Measurements from ENCODE around the gene PGLYRP2.
"Not testable (repeated sequence)": the region's sequence is repeated elsewhere in the genome, so short reads cannot be mapped to it uniquely, and the experiment has no call there.

Gene PGLYRP2

DNA sequence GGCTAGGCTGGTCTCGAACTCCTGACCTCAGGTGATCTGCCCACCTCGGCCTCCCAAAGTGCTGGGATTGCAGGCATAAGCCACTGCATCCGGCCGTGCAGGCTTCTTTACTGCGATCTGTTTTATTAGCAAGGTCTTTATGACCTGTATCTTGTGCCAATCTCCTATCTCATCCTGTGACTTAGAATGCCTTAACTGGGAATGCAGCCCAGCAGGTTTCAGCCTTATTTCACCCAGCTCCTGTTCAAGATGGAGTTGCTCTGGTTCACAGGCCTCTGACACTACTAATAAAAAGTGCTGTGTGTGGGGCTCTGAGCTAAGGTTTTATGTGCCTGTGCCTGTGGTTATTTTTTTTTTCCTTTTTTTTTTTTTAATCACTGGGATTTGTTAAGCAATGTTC lies 6.5 kb upstream of the PGLYRP2 start:
- not testable (repeated sequence) for DNase-seq

DNA sequence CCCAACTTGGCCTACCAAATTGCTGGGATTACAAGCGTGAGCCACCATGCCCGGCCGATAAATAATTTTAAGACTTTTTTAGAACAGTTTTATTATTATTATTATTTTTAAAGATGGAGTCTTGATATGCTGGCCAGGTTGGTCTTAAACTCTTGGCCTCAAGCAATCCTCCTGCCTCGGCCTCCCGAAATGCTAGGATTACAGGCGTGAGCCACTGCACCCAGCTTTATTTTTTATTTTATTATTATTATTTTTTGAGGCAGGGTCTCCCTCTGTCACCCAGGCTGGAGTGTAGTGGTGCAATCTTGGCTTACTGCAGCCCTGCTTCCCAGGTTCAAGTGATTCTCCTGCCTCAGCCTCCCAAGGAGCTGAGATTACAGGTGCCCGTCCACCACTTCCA lies 1.7 kb upstream of the PGLYRP2 start:
- not testable (repeated sequence) for DNase-seq

DNA sequence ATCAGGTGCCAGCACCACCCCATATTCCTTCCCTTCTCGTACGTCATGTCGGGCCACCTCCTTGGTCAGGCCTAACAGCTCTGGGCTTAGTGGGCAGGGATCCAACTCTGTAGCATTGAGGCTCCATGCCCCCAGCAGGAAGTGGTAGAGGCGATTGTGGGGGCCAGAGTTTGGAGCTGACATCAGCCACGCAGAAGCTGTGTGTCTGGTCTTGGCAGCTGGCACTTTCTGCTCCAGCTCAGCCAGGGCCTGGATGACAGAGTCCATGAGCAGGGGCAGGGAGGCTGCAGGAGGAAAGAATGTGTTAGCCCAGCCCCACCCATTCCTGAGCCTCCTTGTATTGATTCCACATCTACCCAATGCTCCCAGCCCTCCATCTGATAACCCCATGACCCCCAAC lies 3.0 kb downstream of the PGLYRP2 start:
- no peak for DNase-seq

DNA sequence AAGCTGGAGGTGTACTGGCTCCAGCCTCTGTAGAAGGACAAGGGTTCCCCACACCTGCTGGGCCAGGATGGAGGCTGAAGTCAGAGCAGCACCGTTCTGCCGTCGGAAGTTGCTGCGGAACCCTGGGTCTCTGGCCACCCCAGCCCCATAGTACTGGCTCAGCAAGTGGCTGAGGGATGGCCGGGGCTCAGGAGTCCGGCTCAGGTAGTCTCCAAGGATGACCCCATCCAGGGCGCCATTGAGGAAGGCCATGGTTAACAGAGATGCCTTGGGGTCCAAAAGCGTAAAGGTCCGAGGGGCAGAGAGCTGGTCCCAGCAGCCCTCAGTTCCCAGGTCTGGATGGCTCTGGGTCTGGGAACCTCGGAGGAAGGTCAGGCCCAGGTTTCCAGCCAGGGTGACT lies 3.7 kb downstream of the PGLYRP2 start:
- DNase-seq: no peak

DNA sequence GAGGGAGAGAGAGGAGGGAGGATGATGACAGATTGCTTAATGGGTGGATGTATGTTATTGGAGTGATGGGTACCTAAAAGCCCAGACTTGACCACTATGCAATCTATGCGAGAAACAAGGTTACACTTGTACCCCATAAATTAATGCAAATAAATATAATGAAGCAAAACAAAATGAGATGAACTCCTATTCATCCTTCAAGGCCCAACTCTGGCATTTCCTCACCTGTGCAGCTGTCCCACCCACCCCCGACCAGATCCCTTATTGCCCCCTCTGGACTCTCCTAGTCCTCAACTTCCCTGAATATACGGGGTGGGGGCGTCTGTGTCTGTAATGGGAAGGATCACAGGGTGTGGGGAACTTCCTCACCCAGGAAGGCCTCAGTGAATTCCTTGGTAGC lies 4.1 kb downstream of the PGLYRP2 start:
- no peak for DNase-seq

DNA sequence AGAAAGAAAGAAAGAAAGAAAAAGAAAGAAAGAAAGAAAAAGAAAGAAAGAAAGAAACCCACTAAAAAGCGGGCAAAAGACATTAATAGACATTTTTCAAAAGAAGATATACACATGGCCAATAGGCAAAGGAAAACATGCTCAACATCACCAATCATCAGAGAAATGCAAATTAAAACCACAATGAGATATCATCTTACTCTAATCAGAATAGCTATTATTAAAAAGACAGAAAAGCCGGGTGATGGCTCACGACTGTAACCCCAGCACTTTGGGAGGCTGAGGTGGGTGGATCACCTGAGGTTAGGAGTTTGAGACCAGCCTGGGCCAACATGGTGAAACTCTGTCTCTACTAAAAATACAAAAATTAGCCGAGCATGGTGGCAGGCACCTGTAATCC lies 5.5 kb downstream of the PGLYRP2 start:
- DNase-seq: not testable (repeated sequence)

DNA sequence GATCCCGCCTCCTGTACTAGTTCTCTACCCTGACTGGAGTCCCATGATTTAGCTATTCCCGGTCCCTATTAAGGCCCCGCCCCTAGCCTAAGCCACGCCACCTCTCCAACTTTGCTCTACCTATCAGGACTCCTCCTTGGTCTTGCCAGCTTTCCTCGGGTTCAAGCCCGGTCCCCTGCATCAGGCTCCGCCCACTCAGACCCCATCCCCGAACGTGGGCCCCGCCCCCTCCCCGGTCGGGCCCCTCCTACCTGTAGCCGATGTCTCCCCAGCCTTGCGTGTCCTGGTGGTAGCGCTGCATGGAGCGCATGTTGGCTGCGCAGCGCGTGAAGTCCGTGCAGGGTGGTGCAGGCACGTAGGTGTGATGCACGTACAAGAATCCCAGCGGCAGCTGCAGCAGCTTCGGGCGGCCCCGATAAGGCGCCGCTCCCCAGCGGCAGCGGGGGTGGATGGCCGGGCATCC lies 7.6 kb downstream of the PGLYRP2 start:
- DNase-seq: no peak

DNA sequence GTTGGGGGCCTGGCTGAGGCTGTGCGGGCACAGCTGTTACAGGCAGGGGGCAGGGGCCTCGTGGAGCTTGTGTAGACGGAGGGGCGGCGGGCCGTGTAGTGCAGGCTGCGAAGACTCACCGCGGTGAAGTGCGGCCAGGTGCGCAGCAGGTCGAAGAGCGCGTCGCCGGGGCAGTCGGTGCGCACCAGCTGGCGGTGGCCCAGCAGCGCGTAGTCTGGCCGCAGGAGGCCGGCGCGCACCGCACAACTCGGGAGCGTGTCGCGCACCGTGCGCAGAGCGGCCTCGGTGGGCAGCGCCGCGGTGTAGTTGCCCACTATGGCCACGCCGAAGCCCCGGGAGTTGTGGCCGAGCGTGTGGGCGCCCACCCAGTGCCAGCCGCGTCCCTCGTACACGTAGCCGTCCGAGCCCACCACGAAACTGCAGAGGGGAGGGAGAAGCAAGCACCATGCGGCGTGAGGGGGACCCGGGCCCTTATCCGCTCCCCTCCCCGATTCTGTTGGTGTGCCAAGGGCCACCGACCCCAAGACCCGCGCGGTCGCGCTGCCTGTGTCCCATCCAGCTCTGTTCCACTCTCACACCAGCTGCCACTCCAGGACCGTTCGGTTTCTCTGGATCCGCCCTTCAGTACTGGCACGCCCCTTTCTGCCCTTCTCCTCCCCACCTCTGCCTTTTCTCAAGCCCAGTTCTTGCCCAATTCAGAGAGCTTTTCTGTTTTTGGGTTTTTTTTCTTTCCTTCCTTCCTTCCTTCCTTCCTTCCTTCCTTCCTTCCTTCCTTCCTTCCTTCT lies 9.6 kb downstream of the PGLYRP2 start:
- DNase-seq: no peak

DNA sequence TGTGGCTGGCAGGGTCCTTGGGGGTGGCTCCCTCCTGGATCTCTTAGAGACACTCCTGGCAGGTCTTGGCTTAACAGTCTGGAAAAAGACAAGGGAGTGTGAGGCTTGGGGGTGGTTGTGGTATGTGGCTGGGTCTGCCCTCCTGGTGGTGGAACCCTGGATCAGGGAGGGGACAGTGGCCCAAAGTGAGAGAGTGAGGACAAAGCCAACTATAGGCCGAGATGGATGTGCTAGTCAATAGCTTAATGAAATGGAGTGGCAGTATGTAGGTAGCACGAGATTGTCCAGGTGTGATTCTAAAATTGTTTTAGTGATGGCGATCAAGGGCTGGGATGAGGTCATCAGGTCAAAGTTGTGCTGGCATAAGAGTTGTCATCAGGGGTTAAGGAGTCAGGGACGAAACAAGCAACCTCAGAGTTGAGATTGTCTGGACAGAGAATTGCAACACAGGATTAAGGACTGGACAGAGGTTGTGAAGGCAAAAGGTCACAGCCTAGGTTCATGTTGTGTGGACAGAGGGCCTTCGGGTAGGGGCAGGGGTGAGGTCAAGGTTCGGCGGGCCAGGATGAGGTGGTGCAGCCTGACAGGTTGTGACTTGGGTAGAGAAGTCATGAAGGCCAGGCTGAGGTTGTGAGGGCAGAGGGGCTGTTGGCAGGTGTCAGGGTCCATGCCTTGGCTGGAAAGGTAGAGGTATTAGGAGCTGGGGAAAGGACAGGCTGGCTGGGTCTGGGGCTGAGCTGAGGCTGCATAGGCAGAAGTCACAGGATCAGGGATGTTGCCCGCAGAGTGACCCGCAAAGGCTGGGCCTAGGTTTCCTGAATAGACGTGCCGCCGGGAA lies 10.4 kb downstream of the PGLYRP2 start:
- DNase-seq: no peak

DNA sequence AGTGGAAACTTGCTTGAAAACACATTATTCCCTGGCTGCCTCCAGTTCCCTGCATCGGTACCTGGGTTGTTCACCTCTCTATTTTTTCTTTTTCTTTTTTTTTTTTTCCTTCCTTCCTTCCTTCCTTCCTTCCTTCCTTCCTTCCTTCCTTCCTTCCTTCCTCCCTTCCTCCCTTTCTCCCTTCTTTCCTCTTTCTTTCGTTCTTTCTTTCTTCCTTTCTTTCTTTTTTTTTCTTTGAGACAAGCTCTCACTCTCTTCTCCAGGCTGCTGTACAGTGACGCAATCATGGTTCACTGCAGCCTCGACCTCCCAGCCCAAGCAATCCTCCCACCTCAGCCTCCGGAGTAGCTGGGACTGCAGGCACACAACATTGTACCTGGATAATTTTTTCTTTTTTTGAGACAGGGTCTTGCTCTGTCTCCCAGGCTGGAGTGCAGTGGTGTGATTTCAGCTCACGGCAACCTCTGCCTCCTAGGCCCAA lies 11.5 kb downstream of the PGLYRP2 start:
- DNase-seq: no peak

DNA sequence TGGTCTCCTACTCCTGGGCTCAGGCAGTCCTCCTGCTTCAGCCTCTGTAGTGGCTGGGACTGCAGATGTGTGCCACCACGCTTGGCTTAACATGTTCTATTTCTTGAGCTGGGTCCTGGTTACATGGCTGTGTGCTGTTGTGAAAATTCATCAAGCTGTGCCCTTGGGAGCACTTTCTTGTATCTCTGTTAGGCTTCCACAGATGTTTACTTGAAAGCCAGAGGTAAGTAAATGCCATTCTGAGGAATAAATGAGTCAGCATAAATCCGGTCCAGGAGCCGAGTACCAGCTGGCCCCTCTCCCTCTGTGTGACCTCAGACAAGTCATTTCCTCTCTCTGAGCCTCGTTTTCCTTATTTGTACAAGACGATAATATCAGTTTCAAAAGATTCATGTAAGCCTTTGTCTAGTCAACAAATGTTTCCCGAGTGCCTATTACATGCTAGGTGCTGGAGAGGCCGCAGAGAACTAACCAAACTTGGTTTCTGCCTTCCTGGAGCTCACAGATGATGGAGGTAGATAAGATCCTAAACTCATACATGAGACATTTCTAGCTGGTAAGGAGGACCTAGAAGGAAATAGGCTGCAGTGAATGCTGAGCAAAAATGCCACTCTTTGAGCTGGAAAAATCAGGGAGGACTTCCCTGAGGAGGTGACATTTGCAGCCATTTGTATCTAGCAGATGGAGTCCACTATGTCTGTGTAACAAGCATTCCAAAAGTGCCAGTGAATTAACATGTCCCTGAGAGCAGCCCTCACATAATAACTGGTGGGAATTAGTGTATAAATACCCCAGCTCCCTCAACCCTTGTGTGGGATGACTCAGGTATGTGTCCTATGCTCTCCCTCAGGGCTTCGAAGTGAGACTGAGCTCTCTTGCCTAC lies 12.2 kb downstream of the PGLYRP2 start:
- no peak for DNase-seq

DNA sequence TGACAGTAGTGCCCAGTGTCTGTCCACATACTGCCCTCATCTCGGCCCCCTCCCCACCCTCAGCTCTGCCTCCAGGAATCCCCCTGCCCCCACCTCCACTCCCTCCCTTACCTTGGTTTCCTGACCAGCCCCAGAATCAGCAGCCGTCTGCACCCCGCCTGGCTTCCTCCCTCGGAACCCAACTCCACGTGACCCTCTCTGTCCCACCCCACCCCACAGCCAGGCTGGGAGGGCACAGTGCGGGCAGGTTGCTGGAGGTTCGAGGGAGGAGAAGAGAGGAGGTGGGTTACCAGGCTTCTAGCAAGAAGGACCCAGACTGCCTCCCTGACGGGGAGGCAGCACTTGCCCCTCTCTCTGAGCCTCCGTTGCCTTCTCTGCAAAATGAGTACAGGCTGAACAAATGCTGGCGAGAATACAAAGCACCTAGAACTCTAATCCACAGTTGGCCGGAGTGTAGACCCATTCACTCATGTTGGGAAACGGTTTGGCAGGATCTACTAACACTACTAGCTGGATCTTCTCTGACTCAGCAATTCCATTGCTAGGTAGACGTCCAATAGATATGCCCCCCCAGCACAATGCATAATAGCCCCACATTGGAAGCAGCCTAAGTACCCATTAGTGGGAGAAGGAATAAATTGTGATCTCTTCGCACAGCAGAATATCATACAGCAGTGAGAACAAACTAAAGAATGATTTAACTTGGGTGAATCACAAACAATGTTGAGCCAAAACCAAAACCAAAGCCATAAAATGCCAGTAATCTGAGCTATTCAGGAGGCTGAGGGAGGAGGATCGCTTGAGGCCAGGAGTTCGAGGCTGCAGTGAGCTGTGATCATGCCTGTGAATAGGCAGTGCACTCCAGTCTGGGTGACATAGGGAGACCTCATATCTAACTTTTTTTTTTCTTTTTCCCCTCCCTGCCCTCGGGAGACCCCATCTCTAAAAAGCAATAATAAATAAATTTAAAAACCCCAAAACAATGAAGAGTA lies 14.6 kb downstream of the PGLYRP2 start, which contains the start of gene RASAL3:
Gene RASAL3 (minus strand): TSS at position 151 of the 992 bp plus-strand sequence. CDS start 186 bp downstream, outside the sequence.
- DNase-seq: no peak

DNA sequence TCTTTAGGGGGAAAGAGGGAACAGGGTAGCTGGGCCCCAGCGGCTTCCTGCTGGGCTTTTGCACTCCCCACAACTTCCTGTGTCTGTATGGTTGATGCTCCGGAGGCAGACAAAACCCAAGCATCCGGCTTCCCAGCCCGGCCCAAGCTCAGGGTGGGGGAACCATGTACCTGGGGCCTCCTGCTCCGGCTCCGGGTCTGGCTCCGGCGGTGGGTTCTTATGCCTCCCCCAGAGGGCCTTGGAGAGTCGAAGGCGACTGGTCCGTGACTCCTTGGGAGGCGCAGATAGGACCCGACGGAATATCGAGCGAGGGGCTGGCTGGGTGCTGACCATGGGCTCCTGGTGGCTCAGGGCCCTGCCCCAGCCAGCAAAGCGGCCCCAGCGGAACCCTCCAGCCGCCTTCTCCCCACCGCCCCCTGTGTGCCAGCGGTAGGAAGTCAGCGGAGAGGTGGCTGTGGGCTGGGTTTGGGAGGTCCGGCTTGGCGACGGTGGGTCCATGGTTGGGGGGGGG lies 15.4 kb downstream of the PGLYRP2 start:
- DNase-seq: no peak

DNA sequence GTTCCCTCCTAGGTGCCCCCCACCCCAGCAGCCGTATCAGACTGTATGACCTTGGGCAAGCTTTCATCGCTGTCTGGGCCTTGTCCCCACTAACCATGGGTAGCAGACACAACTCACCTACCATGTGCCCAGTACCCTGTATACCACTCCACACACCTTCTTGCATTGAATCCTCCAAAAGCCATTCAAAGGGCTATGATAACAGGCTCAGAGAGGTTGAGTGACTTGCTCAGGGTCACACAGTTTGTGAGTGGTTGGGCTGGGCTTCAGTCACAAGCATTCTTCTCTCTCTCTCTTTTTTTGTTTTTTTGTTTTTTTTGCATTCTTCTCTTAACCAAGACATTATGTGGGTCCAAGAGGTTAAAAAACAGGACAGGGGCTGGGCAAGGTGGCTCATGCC lies 17.6 kb downstream of the PGLYRP2 start:
- no peak for DNase-seq

DNA sequence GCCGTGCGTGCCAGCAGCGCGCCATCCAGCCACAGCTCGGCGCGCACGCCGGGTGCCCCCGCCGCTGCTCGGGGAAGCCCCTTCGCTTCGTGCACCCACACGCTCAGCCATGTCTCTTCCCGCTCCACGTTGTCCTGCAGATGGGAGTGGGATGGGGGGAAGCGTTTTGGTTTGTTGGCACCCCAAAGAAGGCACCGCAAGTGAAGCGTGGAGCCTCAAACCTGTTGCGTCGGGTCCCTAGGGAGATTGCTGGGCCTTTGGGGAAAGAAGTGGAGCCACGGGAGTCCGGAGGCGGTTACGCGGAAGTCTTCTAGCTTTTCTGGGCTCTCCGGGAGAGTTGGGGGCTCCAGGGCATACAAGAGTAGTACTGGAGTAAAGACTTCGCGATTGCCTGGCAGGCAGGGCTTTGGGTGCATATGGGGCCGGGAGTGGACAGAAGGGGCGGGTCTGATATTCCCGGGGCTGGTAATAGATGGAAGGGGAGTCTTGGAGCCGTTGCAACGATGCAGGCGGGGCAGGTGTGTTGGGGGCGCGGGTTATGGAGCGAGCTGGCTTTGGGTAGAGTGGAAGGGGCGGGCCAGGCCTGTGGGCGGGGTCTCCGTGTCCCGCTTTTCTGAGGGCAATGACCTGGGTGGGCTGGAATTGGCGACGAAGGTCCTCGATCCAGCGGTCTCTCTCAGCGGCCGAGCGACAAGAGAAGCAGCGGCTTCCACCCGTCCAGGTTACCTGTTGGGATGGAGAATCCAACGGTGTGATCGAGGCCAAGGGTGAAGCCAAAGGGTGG lies 21.4 kb downstream of the PGLYRP2 start:
- no peak for DNase-seq

DNA sequence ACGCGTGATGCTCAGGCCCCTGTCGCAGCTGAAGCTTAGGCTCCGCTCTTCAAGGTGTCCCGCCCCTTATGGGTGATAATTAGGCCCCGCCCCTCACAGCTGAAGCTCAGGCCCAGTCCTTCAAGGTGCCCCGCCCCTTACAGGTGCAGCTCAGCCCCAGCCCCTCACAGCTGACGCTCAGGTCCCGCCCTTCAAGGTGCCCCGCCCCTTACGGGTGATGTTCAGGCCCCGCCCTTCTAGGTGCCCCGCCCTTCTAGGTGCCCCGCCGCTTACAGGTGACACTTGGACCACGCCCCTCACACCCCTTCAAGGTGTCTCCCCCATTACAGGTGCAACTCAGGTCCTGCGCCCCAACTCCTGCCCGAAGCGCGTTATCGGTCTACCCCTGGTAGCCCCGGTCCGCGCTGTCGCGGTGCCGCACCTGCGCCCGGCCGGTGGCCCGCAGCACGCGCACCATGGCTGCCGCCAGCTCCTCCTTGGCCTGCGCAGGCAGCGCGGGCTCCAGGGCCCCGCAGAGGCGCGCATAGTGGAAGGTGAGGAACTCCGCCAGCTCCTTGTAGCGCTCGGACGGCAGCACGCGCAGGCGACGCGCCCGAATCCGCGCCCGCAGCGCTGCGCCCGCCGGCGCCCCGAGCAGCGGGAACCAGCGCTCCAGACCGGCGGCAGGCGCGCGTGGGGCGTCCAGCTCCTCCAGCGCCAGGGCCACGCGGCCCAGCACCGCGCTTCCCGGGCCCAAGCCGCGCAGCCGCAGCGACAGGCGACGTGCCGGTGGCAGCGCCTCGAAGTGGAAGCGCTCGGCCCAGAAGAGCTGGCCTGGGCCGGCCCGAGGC lies 22.2 kb downstream of the PGLYRP2 start:
- no peak for DNase-seq

DNA sequence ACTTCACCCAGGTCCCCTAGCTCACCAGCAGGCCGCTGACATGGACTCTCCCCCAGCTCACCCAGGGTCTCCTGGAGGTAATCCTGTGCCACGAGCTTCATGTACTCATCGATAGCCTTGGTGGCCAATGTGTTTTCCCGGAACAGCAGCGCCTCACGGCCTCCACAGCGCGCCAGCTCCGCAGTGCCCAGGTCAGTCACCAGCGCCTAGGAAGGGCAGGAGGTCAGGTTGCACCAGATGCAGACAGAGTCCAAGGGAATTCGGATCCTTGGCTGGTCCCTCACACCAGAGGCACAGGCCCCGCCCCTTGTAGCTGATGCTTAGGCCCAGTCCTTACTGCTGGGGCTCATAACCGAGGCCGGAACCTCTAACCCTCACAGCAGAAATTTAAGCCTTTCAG lies 22.9 kb downstream of the PGLYRP2 start:
- no peak for DNase-seq

DNA sequence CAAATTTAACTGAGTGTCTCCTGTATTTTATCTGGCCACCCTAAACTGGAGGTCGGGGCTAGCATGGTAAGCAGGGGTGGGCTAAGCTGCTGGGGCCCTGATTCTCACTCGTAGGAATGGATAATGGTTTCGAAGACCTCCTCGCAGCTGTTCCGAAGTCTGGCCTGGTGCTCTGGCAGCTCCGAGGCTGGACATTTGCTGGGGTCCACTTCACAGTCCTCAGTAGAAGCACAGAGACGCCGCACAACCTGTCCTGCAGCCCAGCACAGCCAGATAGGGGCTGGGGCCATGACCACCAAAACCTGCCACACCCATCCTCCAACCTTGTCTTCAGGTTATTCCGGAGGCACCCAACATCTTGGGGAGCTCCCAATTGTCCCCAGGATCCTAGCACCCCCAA lies 23.3 kb downstream of the PGLYRP2 start:
- DNase-seq: no peak

Data from NCI-H187 treated with DMSO at 0.1 percent for 48 hours (cell line).